Measurements from ENCODE around the gene LYPLAL1. TPM values are rescaled to one million over a fixed set of nuclear protein-coding genes. Genes with fewer than 3 reads are reported as not detected.
"Not testable (repeated sequence)": the region's sequence is repeated elsewhere in the genome, so short reads cannot be mapped to it uniquely, and the experiment has no call there.

Gene LYPLAL1
- total RNA-seq, 4 donors from 2014 or later: 25.6 to 64.9 (median 49.9) TPM

GRCh38 chr1:219247441-219247840 is 73.8 kb downstream of the LYPLAL1 start:
- DNase-seq: no peak
- TF ChIP-seq POLR2A (IDR thresholded peaks at IDR 0.05) (no peak), CTCF (IDR thresholded peaks at IDR 0.05) (no peak)
- no peak overlapping the region for H3K4me3 ChIP-seq
- H3K27me3 ChIP-seq: no peaks in the 10 kb centered on the region
- H3K9me3 ChIP-seq: no peaks in the 10 kb centered on the region
- no peaks in the 10 kb centered on the region for H3K4me1 ChIP-seq
- no peaks in the 10 kb centered on the region for H3K36me3 ChIP-seq
- no peak overlapping the region for H3K27ac ChIP-seq
- intact Hi-C loops (cut with DNase I; ENCODE audit: low total_unique reads): no loop called here

GRCh38 chr1:219250468-219250867 is 76.8 kb downstream of the LYPLAL1 start:
- H3K36me3 ChIP-seq; intact Hi-C loops (cut with DNase I; ENCODE audit: low total_unique reads); H3K9me3 ChIP-seq; H3K4me3 ChIP-seq; DNase-seq; H3K27ac ChIP-seq; H3K27me3 ChIP-seq; H3K4me1 ChIP-seq: not testable (repeated sequence)

- DNase-seq: no peak
- H3K27ac ChIP-seq: no peak overlapping the region
- no peak for TF ChIP-seq POLR2A (IDR thresholded peaks at IDR 0.05)
- no peak overlapping the region for H3K4me3 ChIP-seq
- H3K4me1 ChIP-seq: no peaks in the 10 kb centered on the region
- intact Hi-C loops (cut with DNase I; ENCODE audit: low total_unique reads): no loop called here
- no peaks in the 10 kb centered on the region for H3K27me3 ChIP-seq
- no peaks in the 10 kb centered on the region for H3K9me3 ChIP-seq
- H3K36me3 ChIP-seq: no peaks in the 10 kb centered on the region
Measured at GRCh38 chr1:219257751-219258150, 84.1 kb downstream of the LYPLAL1 start.

DNA sequence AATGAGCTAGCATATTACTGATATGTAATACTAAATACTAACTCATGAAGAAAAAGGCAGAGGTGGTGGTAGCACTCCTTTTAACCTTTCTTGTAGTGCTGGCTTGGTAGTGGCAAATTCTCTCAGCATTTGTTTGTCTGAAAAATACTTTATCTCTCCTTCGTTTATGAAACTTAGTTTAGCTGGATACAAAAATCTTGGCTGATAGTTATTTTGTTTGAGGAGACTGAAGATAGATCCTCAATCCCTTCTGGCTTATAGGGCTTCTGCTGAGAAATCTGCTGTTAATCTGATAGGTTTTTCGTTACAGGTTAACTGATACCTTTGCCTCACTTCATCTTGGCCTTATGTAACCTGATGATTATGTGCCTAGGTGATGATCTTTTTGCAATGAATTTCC is 87.8 kb downstream of the LYPLAL1 start:
- H3K27ac ChIP-seq: no peak overlapping the region
- H3K36me3 ChIP-seq: no peaks in the 10 kb centered on the region
- DNase-seq: no peak
- intact Hi-C loops (cut with DNase I; ENCODE audit: low total_unique reads): no loop called here
- H3K27me3 ChIP-seq: no peaks in the 10 kb centered on the region
- TF ChIP-seq CTCF (IDR thresholded peaks at IDR 0.05) (no peak), POLR2A (IDR thresholded peaks at IDR 0.05) (no peak)
- no peak overlapping the region for H3K4me3 ChIP-seq
- no peaks in the 10 kb centered on the region for H3K4me1 ChIP-seq
- H3K9me3 ChIP-seq: no peaks in the 10 kb centered on the region
